NCI-H2081 treated with DMSO at 0.1 percent for 48 hours (cell line): ENCODE measurements around the gene DNAH2.

Source experiments
- DNase-seq: peaks from one replicate; lab custom pipeline; 2025; lab: John Stamatoyannopoulos, UW

DNAH2 gene

DNA sequence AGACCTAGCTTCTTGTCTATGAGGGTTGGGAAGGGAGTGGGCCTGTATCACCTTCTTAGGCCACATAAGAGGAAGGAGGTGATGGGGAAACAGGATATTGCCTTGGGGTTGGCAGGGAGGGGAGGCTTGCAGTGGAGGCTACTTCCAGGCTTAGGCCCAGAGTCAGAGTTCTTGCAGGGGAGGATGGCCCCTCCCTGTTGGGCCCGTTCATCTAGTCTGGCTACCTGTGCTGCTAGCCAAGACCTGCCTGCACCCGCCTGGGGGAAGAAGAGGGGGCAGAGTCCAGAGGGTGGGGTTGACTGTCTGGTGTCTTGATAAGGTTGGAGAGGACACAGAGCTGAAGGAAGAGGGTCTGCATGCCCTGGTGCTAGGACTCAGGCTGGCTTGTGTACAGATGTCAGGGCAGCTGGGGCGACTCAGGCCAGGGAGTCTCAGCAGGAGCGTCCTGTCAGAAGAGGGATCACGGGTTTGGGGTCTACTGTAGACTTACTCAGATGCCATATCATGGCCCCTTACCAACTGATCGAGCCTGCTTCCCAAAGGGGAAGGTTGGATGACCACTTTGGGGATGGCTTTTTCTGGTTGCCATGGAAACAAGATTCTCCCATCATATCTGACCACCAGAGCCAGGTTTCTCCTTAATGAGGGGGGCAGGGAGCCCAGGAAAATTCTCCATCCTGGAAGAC, 121.8 kb downstream of the DNAH2 start:
- DNase-seq: no peak

GRCh38 chr17:7839876-7840261, 122.3 kb downstream of the DNAH2 start:
- DNase-seq: no peak

DNA sequence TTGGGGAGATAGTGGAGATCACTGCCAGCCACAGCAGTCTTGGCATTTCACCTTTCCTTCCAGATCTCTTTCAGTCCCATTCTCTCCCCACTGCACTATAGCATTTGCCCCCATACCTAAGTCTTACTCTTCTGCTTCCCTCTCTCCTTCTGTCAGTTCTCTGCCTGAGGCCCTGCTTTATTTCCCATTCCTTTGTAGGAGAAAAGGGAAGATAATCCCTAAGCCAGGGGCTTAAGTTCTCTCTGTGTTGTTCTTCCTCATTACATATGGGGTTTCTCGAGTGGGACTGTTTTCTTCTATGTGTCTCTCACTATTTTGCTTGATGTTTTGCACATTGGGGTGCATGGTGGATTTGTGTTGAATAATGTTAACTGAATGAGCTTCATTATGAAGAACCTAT, 122.9 kb downstream of the DNAH2 start:
- DNase-seq: no peak

DNA sequence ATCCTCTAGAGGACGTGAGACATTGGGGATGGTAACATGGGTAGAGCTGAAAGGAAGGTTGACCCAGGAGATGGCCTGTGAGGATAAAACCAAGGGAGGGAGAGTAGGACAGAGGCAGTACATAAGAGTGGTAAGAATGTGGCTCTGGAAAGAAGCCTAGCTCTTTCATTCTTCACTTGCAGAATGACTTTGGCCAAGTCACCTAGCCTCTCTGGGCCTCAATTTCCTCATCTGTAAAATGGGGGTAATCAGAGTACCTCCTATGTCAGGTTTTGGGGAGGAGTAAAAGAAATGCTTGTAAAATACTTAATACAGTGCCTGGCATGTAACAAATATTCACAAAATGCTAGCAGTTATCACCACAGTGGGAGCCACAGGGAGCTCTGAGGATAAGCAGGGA, 123.3 kb downstream of the DNAH2 start:
- DNase-seq: no peak

- DNase-seq: no peak
These were observed 123.9 kb downstream of the DNAH2 start for GRCh38 chr17:7841396-7841914.

GRCh38 chr17:7841915-7842379, 124.4 kb downstream of the DNAH2 start:
- DNase-seq: no peak

GRCh38 chr17:7842380-7843256, 125.1 kb downstream of the DNAH2 start:
- no peak for DNase-seq

DNA sequence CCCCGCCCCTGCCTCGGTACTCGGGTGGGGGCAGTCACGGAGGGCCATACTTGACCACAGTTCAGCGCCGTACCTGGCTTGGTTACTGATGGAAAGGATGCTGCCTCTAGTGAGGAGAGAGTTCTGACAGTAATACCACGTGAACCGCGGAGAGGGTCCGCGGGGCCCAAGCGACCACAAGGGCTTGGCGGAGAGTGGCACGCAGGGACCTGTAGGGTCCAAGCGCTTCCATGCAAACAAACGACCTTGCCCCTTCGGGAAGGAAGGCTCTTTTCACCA, 125.7 kb downstream of the DNAH2 start:
- no peak for DNase-seq

GRCh38 chr17:7843536-7844291, 126.2 kb downstream of the DNAH2 start:
- no peak for DNase-seq

DNA sequence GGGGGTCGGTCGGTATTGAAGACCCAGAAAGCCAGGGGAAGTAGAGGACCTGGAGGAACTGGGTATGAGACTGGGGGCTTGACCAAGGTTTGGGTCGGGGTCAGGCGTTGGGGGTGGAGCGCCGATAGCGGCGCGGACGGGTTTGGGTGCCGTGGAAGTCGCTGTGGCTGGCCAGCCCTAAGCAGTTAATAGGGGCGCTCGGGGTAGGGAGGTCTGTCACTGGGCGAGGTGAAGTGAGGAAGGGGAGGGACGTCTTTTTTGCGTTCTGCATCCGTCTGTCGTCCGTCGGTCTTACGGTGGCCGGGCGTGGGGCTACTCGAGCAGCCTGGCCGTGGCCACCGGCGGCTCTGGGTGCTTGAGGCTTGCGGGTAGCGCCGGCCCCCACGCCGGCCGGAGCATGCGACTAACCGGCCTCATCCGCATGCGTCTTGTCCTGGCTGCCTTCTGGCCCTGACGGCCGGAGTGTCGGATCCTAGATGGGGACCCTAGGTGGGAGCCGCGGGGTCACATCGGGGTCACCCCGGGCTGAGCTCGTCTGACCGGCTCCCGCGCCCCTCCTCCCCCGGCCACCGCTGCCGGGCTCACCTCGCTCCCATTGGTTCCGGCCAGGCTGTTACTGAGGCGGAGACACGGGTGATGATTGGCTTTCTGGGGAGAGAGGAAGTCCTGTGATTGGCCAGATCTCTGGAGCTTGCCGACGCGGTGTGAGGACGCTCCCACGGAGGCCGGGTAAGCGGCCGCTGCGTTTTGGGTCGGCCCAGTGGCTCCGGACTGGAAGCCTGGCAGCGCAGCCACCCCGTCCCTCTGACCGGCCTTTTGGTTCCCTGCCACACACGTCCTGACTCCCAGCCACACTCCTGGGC, 127.0 kb downstream of the DNAH2 start:
- peak; percentile 12 for DNase-seq

DNA sequence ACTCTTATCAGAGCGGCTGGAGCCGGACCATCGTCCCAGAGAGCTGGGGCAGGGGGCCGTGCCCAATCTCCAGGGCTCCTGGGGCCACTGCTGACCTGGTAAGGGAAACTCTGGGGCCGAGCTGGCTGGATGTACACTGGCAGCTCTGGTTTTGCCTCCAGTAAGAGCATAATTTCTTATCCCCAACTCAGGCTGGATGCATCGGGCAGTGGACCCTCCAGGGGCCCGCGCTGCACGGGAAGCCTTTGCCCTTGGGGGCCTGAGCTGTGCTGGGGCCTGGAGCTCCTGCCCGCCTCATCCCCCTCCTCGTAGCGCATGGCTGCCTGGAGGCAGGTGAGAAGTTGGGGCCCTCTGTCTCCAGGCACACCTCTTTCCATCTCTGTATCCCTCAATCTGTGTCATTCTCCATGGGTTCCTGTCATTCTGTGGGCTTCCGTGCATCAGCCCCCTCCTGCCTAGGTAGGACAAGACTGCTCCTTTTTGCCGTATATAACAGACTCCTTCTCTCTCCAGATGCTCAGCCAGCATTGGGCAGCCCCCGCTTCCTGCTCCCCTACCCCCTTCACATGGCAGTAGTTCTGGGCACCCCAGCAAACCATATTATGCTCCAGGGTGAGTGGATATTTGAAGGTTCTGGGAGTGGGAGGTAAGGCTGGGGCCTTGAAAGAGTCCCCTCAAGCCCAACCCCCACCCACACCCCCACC, 128.0 kb downstream of the DNAH2 start:
- no peak for DNase-seq

- no peak for DNase-seq
These were observed 128.7 kb downstream of the DNAH2 start for GRCh38 chr17:7846063-7846735.

DNA sequence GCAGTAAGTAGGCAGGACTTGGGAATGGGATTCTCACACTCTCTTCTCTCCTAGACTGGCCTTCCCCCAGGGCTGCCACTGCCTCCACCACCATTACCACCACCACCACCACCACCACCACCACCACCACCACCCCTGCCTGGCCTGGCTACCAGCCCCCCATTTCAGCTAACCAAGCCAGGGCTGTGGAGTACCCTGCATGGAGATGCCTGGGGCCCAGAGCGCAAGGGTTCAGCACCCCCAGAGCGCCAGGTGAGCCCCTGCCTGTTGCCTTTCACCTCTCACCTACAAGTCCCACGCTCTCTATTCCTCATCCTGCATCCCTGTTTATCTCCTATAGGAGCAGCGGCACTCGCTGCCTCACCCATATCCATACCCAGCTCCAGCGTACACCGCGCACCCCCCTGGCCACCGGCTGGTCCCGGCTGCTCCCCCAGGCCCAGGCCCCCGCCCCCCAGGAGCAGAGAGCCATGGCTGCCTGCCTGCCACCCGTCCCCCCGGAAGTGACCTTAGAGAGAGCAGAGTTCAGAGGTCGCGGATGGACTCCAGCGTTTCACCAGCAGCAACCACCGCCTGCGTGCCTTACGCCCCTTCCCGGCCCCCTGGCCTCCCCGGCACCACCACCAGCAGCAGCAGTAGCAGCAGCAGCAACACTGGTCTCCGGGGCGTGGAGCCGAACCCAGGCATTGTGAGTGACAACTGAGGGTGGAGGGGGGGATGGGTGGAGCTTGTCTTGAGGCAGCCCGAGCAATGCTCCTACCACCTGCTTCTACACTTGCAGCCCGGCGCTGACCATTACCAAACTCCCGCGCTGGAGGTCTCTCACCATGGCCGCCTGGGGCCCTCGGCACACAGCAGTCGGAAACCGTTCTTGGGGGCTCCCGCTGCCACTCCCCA, 129.5 kb downstream of the DNAH2 start:
- no peak for DNase-seq

DNA sequence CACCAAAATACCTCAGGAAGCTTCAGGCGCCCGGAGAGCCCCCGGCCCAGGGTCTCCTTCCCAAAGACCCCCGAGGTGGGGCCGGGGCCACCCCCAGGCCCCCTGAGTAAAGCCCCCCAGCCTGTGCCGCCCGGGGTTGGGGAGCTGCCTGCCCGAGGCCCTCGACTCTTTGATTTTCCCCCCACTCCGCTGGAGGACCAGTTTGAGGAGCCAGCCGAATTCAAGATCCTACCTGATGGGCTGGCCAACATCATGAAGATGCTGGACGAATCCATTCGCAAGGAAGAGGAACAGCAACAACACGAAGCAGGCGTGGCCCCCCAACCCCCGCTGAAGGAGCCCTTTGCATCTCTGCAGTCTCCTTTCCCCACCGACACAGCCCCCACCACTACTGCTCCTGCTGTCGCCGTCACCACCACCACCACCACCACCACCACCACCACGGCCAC, 130.6 kb downstream of the DNAH2 start:
- DNase-seq: no peak

DNA sequence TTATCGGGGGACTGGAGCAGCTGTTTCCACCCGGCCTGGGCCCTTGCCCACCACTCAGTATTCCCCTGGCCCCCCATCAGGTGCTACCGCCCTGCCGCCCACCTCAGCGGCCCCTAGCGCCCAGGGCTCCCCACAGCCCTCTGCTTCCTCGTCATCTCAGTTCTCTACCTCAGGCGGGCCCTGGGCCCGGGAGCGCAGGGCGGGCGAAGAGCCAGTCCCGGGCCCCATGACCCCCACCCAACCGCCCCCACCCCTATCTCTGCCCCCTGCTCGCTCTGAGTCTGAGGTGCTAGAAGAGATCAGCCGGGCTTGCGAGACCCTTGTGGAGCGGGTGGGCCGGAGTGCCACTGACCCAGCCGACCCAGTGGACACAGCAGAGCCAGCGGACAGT, 131.2 kb downstream of the DNAH2 start:
- DNase-seq: no peak

- no peak for DNase-seq
These were observed 131.7 kb downstream of the DNAH2 start for GRCh38 chr17:7849130-7849750.

GRCh38 chr17:7849751-7850504, 132.4 kb downstream of the DNAH2 start:
- DNase-seq: no peak
